IPS-18c (cell line): ENCODE results near the gene PLB1.
"Not testable (repeated sequence)": the region's sequence is repeated elsewhere in the genome, so short reads cannot be mapped to it uniquely, and the experiment has no call there.

Experiments
- H3K4me3 ChIP-seq: 2 replicates; pipeline ENCODE4 v1.7.0; 2013; ENCODE audit warnings: low read depth, mild to moderate bottlenecking, low read length, moderate library complexity; ENCODE audit not compliant: insufficient read depth
- H3K9me3 ChIP-seq: one replicate; pipeline ENCODE4 v1.6.1; 2013; ENCODE audit warnings: mild to moderate bottlenecking, low read length, moderate library complexity; ENCODE audit not compliant: control insufficient read depth, insufficient read depth

The PLB1 gene

GRCh38 chr2:28544036-28544346, 48.1 kb downstream of the PLB1 start:
- Histone ChIP-seq H3K9me3 (no peaks in the 10 kb centered on the region), H3K4me3 (no peak overlapping the region)

DNA sequence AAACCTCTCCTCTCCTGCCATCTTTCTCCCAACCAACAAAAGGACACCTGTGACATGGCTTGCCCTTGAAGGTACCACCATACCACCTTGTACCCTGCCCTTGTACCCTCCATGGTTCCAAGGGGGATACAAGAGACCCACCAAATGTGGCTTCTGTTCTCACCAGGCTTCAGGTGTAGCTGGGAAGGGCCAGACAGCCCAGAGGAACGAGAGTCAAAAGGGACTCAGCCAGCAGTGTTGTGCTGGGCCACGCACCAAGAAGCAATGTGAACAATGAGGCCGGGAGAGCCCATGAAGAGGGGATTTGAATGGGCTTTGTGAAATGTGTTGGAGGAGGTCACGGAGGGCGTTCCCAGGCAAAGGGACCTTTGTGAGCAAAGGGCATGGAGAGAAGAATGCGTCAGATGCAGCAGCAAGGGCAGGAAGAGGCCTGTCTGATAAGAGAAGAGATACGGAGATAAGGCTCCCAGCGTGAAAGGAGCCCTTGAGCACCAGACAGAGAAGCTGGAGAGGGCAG, 48.6 kb downstream of the PLB1 start:
- Histone ChIP-seq H3K4me3 (no peak overlapping the region), H3K9me3 (no peaks in the 10 kb centered on the region)

DNA sequence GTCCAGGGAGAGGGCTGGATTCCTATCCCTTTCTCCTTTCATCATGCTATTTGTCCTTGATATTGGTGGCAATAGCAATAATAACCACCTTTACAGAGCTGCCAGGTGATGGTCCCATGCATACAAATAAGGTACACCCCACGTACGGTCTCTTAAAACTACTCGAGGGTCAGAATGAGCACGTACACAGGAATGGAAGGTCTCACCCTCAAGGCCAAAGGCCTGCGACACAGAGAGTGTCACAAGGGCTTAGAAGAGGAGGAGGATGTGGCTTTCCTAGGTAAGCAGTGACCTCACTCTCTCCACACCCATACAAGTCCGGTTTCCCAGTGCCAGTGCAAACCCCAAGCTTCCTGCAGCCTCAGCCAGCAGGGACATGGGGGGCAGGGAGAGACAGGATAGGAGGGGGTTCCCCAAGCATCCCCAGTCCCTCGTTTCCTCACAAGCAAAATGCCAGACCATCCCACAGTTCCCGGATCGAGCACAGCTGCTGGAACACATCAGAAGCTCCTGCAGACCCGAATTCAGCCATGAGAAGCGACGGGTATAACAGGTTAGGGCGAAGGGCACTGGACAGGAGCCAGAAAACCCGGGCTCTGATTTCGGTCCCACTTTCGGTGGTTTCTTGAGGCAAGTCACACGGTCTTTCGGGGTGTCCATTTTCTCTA, 49.2 kb downstream of the PLB1 start:
- H3K4me3 ChIP-seq: no peak overlapping the region
- no peaks in the 10 kb centered on the region for H3K9me3 ChIP-seq

- no peaks in the 10 kb centered on the region for H3K9me3 ChIP-seq
- no peak overlapping the region for H3K4me3 ChIP-seq
These were observed 49.8 kb downstream of the PLB1 start for GRCh38 chr2:28545590-28546200.

GRCh38 chr2:28546242-28546641, 50.4 kb downstream of the PLB1 start:
- H3K4me3 ChIP-seq: no peak overlapping the region
- H3K9me3 ChIP-seq: no peaks in the 10 kb centered on the region

DNA sequence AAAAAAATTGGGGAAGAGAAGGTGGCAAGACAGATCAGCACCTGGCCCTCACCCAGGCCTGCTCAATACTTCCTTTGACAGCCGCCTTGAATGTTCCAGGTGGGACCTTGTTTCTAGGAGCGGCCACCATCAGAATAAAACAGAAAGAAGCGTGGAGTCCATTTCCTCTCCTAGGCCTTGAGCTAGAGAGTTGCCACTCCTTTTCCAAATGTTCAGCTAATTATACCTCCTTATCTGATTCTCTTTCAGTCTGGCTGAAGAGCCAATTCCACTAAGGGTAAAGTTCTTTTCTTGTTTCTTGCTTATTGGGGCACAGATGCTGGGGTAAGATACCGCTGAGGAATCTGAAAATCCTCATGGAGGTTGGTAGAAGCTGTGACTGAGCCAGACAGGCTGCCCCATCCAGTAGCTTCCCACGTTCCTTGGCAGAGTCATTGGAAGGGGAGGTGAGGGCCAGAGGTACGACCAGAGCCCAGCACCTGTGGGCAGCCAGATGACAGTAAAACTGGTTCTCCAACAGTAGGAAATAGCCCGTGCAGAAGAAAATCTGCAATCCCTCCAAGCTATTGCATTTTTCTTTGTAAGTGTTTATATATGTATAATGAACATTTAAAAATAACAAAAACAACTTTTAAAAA, 51.5 kb downstream of the PLB1 start:
- no peaks in the 10 kb centered on the region for H3K9me3 ChIP-seq
- H3K4me3 ChIP-seq: no peak overlapping the region

GRCh38 chr2:28547906-28548600, 52.2 kb downstream of the PLB1 start:
- H3K4me3 ChIP-seq: no peak overlapping the region

DNA sequence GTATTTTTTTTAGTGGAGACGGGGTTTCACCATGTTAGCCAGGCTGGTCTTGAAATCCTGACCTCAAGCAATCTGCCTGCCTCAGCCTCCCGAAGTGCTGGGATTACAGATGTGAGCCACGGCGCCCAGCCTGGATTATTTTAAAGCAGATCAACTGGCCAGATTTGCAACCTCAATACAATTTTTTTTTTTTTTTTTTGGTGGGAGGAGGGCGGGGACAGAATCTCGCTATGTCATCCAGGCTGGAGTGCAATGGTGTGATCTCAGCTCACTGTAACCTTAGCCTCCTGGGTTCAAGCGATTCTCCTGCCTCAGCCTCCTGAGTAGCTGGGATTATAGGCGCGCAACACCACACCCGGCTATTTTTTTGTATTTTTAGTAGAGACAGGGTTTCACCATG, 54.5 kb downstream of the PLB1 start:
- H3K4me3 ChIP-seq, H3K9me3 ChIP-seq: not testable (repeated sequence)

More at GRCh38 chr2:28547906-28548600, 52.2 kb downstream of the PLB1 start:
- H3K9me3 ChIP-seq: no peaks in the 10 kb centered on the region

DNA sequence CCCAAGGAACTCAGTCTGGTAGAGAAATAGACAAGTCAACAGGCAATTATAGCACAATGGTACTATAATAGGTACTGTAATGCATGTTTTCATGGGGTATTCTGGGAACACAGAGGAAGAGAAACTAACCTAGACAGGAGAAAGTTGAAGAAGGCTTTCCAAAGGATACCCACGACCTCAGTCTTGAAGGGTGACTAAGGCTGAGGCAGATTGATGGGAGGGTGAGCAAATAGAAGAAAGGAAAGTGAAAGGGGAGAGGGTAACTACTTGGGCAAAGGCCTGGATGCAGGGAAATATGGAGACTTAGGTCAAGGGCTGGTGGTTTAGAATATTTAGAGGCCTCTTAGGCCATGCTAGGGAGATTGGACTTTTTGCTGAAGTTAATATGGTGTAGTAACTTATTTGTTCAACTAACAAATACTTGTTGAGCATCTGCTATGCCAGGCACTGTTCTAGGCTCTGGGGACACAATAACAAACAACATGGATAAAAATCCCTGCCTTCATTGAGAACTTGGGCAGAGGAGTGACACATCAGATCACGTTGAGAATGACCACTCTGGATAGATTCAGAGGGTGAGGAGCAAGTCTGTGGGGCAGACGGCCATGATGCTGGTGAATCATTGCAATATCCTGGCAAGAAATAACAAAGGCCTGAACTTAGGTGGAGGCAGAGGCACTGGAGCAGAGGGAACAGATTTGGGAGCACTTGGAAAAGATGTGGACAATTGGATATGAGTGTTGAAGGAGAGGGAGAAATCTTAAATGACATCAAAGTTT, 56.4 kb downstream of the PLB1 start:
- no peak overlapping the region for H3K4me3 ChIP-seq
- no peaks in the 10 kb centered on the region for H3K9me3 ChIP-seq

GRCh38 chr2:28556303-28556702, 60.4 kb downstream of the PLB1 start:
- Histone ChIP-seq H3K4me3 (no peak overlapping the region), H3K9me3 (no peaks in the 10 kb centered on the region)

DNA sequence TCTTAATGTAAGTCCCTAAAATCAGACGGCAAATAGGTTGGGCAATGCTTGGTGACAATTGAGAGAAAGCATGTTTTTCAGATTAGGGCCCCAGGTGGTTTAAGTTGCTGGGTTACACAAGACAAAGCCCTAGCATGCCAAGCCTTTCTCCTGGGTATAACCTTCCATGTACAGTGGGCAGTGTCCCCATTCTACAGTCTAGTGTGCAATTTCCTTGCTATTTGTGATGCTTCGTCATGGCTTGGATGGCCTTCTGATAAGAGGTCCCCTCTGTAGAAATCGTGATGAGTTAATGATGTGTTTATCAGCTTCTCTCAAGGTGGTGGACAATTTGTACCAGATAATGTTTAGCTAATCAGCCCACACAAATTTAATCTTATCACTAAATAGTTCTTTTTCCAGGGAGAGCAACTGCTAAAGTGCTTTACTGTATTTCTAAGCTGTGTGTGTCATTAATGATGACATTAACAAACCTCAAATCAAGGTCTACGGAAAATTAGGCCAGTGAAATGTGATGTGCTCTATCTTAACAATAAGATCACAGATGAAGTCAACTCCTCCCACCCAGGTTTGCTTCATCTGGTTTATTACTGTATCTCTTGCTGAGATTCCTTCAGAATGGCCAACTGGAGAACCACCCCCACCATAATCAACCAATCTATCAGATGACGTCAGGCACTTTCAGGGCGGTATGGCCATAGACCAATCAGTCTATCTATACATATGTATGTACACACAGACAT, 61.7 kb downstream of the PLB1 start:
- H3K4me3 ChIP-seq: no peak overlapping the region
- no peaks in the 10 kb centered on the region for H3K9me3 ChIP-seq

- H3K9me3 ChIP-seq: no peaks in the 10 kb centered on the region
- H3K4me3 ChIP-seq: no peak overlapping the region
These were observed 62.4 kb downstream of the PLB1 start for GRCh38 chr2:28558158-28558820.

- Histone ChIP-seq H3K4me3 (no peak overlapping the region), H3K9me3 (no peaks in the 10 kb centered on the region)
These were observed 63.1 kb downstream of the PLB1 start for GRCh38 chr2:28558918-28559317.

GRCh38 chr2:28563869-28564268, 68.0 kb downstream of the PLB1 start:
- no peaks in the 10 kb centered on the region for H3K9me3 ChIP-seq
- H3K4me3 ChIP-seq: no peak overlapping the region

- Histone ChIP-seq H3K9me3 (no peaks in the 10 kb centered on the region), H3K4me3 (no peak overlapping the region)
These were observed 68.5 kb downstream of the PLB1 start for GRCh38 chr2:28564346-28564745.

DNA sequence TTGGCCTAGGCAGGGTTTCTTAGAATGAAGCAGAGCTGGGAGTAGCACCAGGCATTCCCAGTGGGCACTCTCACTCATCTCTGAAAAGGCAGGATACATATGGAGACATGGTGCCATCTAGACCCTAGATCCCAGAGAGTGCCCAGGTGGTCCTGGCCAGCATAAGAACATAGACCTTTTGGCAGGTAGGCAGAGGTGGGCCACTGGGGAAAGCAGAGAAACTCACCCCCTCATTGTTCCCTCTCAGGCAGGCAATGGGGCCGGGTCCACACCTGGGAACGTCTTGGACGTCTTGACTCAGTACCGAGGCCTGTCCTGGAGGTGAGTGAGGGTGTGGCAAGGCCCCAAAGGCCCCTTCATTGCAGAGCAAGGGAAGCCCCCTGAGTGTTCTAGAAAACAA, 69.2 kb downstream of the PLB1 start:
- Histone ChIP-seq H3K9me3 (no peaks in the 10 kb centered on the region), H3K4me3 (no peak overlapping the region)
